GM12864 (cell line): ENCODE results near the gene KISS1R.
A peak's percentile ranks its signal among the peaks of the same experiment; 100 is the strongest.

Source experiments
- DNase-seq: peaks from one replicate; pipeline ENCODE4 v3.0.0-alpha.2; 2011; ENCODE audit warnings: low read depth
- H3K4me3 ChIP-seq: 2 replicates; pipeline ENCODE4 v1.5.1; 2011; ENCODE audit warnings: mild to moderate bottlenecking, low read depth, low read length, control low read depth
- TF ChIP-seq, protein P1 (sequence below): IDR thresholded peaks from 2 replicates; pipeline ENCODE4 v1.5.1; 2011; ENCODE audit warnings: low read depth, mild to moderate bottlenecking, moderate library complexity, low read length, control low read depth, inconsistent platforms; ENCODE audit errors: missing control alignments

Gene KISS1R

DNA sequence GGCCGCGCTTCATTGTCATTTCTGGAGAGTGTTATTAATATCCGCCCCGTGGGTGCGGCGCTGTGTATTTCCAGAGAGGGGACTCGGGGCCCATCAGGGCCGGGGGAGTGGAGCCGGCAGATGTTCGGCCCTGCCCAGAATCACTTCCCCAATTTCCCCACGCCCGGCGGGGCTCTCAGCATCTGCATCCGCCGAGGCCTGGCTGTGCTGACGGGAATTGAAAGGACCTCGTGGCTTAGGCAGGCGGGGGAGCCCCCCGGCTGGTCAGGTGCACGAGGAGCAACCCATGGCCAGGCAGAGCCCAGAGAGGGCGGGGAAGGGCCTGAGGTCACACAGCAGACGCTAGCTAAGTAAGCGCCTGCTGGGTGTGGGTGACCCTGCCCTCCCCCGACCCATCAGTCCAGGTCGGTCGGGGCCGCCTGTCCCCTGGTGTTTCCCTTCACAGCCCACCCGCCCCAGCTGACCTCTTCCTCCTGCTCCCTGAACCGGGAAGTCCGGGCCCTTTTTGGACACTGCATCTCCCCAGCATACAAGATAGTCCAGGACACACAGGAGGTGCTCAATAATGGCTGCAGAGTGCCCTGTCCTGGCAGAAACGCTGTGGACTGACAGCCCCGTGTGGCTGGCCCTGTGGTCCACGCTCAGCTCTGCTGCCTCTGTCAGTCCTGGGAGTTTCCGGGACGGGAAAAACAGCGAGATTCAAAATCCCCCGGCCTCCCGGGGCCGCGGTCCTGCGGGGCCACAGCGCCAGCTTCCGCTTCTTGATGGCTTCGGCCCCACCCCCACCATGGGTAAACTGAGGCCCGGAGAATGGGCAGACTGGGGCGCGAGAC is 30.8 kb downstream of the KISS1R start:
- DNase-seq: peak; percentile 94
- TF ChIP-seq, protein P1, sequence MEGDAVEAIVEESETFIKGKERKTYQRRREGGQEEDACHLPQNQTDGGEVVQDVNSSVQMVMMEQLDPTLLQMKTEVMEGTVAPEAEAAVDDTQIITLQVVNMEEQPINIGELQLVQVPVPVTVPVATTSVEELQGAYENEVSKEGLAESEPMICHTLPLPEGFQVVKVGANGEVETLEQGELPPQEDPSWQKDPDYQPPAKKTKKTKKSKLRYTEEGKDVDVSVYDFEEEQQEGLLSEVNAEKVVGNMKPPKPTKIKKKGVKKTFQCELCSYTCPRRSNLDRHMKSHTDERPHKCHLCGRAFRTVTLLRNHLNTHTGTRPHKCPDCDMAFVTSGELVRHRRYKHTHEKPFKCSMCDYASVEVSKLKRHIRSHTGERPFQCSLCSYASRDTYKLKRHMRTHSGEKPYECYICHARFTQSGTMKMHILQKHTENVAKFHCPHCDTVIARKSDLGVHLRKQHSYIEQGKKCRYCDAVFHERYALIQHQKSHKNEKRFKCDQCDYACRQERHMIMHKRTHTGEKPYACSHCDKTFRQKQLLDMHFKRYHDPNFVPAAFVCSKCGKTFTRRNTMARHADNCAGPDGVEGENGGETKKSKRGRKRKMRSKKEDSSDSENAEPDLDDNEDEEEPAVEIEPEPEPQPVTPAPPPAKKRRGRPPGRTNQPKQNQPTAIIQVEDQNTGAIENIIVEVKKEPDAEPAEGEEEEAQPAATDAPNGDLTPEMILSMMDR: no peak
- H3K4me3 ChIP-seq: peak overlapping the region; percentile 39

DNA sequence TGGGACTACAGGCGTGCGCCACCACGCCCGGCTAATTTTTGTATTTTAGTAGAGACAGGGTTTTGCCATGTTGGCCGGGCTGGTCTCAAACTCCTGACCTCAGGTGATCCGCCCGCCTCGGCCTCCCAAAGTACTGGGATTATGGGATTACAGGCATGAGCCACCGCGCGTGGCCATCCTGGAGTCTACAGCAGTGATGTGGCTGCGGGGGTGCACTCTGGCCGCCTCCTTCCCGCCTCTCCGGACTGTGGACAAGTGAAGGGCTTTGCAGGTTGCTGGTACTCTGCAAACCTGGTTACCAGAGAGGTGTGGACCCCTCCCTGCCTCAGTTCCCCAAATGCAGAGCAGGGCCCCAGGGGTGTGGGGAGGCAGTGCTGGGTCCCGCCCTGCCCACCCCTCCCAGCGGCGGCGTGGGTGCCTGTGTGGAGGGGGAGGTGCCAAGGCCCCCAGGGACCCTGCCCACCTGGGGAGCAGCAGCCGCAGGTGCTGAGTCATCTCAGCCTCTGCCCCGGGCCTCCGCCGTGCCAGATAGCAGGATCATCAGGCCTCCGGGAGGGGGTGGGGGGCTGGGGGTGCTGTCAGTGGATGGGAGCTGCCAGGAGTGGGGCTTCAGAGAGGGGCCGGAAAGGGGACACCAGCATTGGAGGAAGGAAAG is 31.8 kb downstream of the KISS1R start:
- TF ChIP-seq, protein P1: no peak
- no peak overlapping the region for H3K4me3 ChIP-seq
- no peak for DNase-seq

DNA sequence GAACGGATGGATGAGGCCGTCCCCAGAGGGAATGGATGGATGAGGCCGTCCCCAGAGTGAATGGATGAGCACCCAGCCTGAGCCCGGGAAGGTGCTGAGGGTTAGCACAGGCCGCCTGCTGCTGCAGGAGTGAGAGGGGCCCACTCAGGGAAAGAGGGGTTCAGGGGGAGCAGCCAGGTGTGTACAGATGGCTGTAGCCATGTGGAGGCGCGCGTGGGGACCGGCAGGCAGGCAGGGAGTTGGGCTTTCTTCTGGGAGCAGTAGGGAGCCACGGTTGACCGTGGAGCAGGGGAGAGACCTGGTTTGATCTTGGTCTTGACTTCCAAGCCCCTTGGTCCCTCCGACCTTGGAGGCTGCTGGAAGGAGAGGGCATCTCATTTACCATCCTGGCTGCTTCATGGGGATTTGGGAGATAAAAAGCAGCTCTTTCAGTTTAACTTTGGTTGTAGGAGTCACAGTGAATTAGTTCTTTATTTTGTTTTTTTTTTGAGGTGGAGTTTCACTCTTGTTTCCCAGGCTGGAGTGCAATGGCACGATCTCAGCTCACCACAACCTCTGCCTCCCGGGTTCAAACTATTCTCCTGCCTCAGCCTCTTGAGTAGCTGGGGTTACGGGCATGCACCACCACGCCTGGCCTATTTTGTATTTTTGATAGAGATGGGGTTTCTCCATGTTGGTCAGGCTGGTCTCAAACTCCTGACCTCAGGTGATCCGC is 33.4 kb downstream of the KISS1R start:
- no peak overlapping the region; the same call in 1 of the 2 replicates for H3K4me3 ChIP-seq
- TF ChIP-seq, protein P1: no peak
- no peak for DNase-seq

DNA sequence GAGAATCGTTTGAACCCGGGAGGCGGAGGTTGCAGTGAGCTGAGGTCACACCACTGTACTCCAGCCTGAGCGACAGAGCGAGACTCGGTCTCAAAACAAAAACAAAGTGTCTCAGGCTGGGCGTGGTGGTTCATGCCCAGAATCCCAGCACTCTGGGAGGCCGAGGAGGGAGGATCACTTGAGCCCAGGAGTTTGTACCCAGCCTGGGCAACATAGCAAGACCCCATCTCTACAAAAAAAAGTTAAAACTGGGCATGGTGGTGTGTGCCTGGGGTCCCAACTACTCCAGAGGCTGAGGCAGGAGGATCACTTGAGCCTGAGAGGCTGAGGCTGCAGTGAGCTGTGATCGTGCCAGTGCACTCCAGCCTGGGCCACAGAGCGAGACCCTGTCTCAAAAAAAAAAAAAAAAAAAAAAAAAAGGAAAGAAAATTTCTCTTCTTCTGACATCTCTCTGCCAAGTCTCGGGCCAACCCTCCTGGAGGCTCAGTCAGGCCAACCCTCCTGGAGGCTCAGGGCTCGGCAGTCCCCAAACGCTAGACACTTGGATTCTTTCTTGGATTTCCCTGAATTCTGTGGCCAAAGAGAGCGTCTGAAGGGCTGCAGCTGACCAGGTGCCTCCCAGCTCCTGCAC is 35.0 kb downstream of the KISS1R start:
- DNase-seq: no peak
- TF ChIP-seq, protein P1: no peak
- H3K4me3 ChIP-seq: peak overlapping the region; percentile 55

DNA sequence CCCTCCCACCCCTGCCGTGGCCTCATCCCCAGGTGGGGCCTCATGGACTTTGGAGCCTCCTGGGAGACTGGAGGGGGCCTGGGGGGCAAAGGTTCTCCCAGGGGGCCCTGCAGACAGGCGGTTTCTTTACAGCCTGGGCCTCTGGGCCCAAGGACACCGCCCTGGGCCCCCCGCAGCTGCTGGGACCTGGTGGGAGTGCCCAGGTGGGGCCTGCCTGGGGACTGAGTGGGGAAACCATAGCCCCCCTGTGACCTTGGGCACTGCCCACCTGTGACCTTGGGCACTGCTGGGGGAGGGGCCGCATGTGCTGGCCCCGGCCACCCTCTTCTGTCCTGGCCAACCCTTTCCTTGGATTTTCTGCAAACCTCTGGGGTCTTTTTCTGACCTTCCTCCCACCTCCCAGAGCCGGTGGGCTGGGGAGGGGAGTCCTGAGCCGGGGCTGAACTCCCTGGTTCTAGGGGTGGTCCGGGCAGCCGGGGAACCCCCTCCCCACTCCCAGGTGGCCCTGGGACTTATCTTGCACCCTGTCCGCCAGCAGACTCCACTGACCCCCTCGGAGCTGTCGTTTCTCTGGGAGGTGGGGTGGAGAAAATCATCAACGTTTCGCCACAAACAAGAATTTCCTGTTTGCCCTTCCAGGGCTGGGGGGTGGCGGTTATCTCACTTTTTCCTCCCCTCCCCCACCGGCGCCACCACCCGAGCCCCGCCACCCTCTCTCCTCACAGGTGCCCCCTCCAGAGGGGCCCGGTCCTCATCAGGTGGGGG is 35.7 kb downstream of the KISS1R start:
- no peak for DNase-seq
- peak overlapping the region; percentile 55 for H3K4me3 ChIP-seq
- TF ChIP-seq, protein P1: no peak

GRCh38 chr19:953445-954271 is 36.5 kb downstream of the KISS1R start:
- TF ChIP-seq, protein P1: no peak
- peak overlapping the region; percentile 55; the same call in 1 of the 2 replicates for H3K4me3 ChIP-seq
- DNase-seq: no peak
